ENCODE data around the gene SYN1.

Gene SYN1

GRCh38 chrX:47523297-47523696 is 96.4 kb downstream of the SYN1 start:
- DNase-seq (ENCODE audit: low read depth) = peak; percentile 68

Measured in stimulated activated CD8-positive, alpha-beta memory T cell treated with anti-CD3 and anti-CD28 coated beads, Interleukin-4, amount 100 ng/mL, for 24 hours (primary cell).